Measurements from ENCODE around the gene STAC.

GRCh38 chr3:36459177-36459576 is 78.9 kb downstream of the STAC start:
- TF ChIP-seq CTCF (IDR thresholded peaks at IDR 0.05): no peak
- TF ChIP-seq POLR2A (IDR thresholded peaks at IDR 0.05): no peak

Measured in vagina (tissue), 2 donors.